MCF 10A (cell line): Measurements from ENCODE around the gene CTTNBP2. TPM values are rescaled to one million over a fixed set of nuclear protein-coding genes. Genes with fewer than 3 reads are reported as not detected.

Experiments used
- BruUV-seq: library from RNA; stranded (reverse); fragments of 400-500 nt; replicated peaks from 2 replicates; lab custom pipeline; 2021; lab: Mats Ljungman, UMichigan
- CTCF ChIA-PET: fragments of 300-600 bp; sonication (Branson Sonifier 250); formaldehyde crosslinking; extraction: SDS; loops from one replicate; lab custom pipeline; 2021; ENCODE audit warnings: antibody characterized with exemption, inconsistent platforms; lab: Yijun Ruan, JAX
- POLR2A ChIA-PET: fragments of 300-600, 350-650 bp; sonication (Branson Sonifier 250); formaldehyde crosslinking; extraction: SDS; loops from one replicate; lab custom pipeline; 2020; ENCODE audit warnings: antibody characterized with exemption, inconsistent platforms; lab: Yijun Ruan, JAX
- DNase-seq: peaks from one replicate; pipeline ENCODE4 v3.0.0-alpha.2; 2018; ENCODE audit not compliant: unreplicated experiment
- H3K27ac Mint-ChIP-seq: one replicate; pipeline ENCODE4 v1.8.0; 2022; ENCODE audit warnings: mild to moderate bottlenecking, low read depth, mixed read lengths; ENCODE audit not compliant: unreplicated experiment
- H3K27me3 Mint-ChIP-seq: one replicate; pipeline ENCODE4 v1.8.0; 2022; ENCODE audit warnings: mixed read lengths; ENCODE audit not compliant: insufficient read depth, unreplicated experiment
- H3K36me3 Mint-ChIP-seq: one replicate; pipeline ENCODE4 v1.8.0; 2022; ENCODE audit warnings: mild to moderate bottlenecking, moderate library complexity, mixed read lengths; ENCODE audit not compliant: insufficient read depth, unreplicated experiment
- H3K4me1 Mint-ChIP-seq: one replicate; pipeline ENCODE4 v1.8.0; 2022; ENCODE audit warnings: mixed read lengths; ENCODE audit not compliant: insufficient read depth, unreplicated experiment
- H3K4me3 Mint-ChIP-seq: one replicate; pipeline ENCODE4 v1.8.0; 2022; ENCODE audit warnings: mild to moderate bottlenecking, moderate library complexity, mixed read lengths; ENCODE audit not compliant: unreplicated experiment
- H3K9me3 Mint-ChIP-seq: one replicate; pipeline ENCODE4 v1.8.0; 2022; ENCODE audit warnings: mixed read lengths; ENCODE audit not compliant: unreplicated experiment
- CTCF ChIP-seq: fragments of 200-600 bp; IDR thresholded peaks from one replicate; pipeline ENCODE4 v1.8.0; 2022; ENCODE audit warnings: antibody characterized with exemption, mild to moderate bottlenecking; ENCODE audit not compliant: unreplicated experiment
- intact Hi-C: fragments of 100-400 bp; cut with micrococcal nuclease; formaldehyde crosslinking; loops from 2 replicates; pipeline ENCODE4 v1.14.1; 2022
- total RNA-seq: library from RNA; stranded (reverse); gene quantifications from 2 replicates; pipeline ENCODE4 v1.2.3, GENCODE V29; 2022

The CTTNBP2 gene
- total RNA-seq, 1 experiment from 2014 or later: 0.98 TPM

GRCh38 chr7:117872561-117873309, 506 bp downstream of the CTTNBP2 start:
- Mint-ChIP-seq H3K36me3 (no peaks in the 10 kb centered on the region), H3K27ac (no peak overlapping the region), H3K9me3 (no peaks in the 10 kb centered on the region), H3K4me3 (peak overlapping the region; percentile 73), H3K4me1 (peaks cover 6% of the 10 kb centered on the region), H3K27me3 (peaks cover 33% of the 10 kb centered on the region)
- no peak for TF ChIP-seq CTCF
- BruUV-seq: no TSS peak
- DNase-seq: no peak
- CTCF ChIA-PET: interaction anchor here (1.4 kb wide), 1 partner anchor 226 kb away, joined by 3 read pairs; no protein-coding TSS in a partner anchor
- POLR2A ChIA-PET: interaction anchor here (0.6 to 1.4 kb wide), 3 partner anchors 50 to 1882 kb away, joined by 3 read pairs; no protein-coding TSS in a partner anchor
- intact Hi-C loops: loop anchor here (1.0 to 2.0 kb wide), 2 partner anchors 122 to 232 kb away; no protein-coding TSS in a partner anchor

- H3K27ac Mint-ChIP-seq: no peak overlapping the region
- H3K36me3 Mint-ChIP-seq: no peaks in the 10 kb centered on the region
- H3K27me3 Mint-ChIP-seq: peaks cover 33% of the 10 kb centered on the region
- peak overlapping the region; percentile 61 for H3K4me3 Mint-ChIP-seq
- intact Hi-C loops: loop anchor here (2.0 kb wide), 1 partner anchor 121 kb away; no protein-coding TSS in a partner anchor
- CTCF ChIA-PET: interaction anchor here (0.7 kb wide), 1 partner anchor 165 kb away, joined by 3 read pairs; no protein-coding TSS in a partner anchor
- H3K4me1 Mint-ChIP-seq: peaks cover 6% of the 10 kb centered on the region
- DNase-seq: no peak
- no peaks in the 10 kb centered on the region for H3K9me3 Mint-ChIP-seq
- POLR2A ChIA-PET: interaction anchor here (0.6 kb wide), 1 partner anchor 62 kb away, joined by 3 read pairs; no protein-coding TSS in a partner anchor
- BruUV-seq: no TSS peak
- no peak for TF ChIP-seq CTCF
Measured at GRCh38 chr7:117871778-117872538, 1.3 kb downstream of the CTTNBP2 start.

- intact Hi-C loops: no loop called here
- Mint-ChIP-seq H3K27ac (no peak overlapping the region), H3K4me1 (peaks cover 6% of the 10 kb centered on the region), H3K9me3 (no peaks in the 10 kb centered on the region), H3K27me3 (peaks cover 33% of the 10 kb centered on the region), H3K36me3 (no peaks in the 10 kb centered on the region), H3K4me3 (no peak overlapping the region)
- POLR2A ChIA-PET: interaction anchor here (0.6 to 1.0 kb wide), 2 partner anchors 63 to 92 kb away, joined by 3 read pairs; no protein-coding TSS in a partner anchor
- TF ChIP-seq CTCF: no peak
- no peak for DNase-seq
- CTCF ChIA-PET: interaction anchor here (0.7 to 0.9 kb wide), 2 partner anchors 24 to 165 kb away, joined by 3 to 4 read pairs; no protein-coding TSS in a partner anchor
- no TSS peak for BruUV-seq
Measured at GRCh38 chr7:117871401-117871777, 1.9 kb downstream of the CTTNBP2 start.
